HFFc6 (cell line): ENCODE measurements around the gene FBF1. TPM values are rescaled to one million over a fixed set of nuclear protein-coding genes. Genes with fewer than 3 reads are reported as not detected.
"Not testable (repeated sequence)": the region's sequence is repeated elsewhere in the genome, so short reads cannot be mapped to it uniquely, and the experiment has no call there.

Source experiments
- DNase-seq: peaks from one replicate; pipeline ENCODE4 v3.0.0-alpha.2; 2018
- H3K27ac Mint-ChIP-seq: 2 replicates; pipeline ENCODE4 v1.8.0; 2020; ENCODE audit warnings: mild to moderate bottlenecking, mixed read lengths
- H3K27me3 Mint-ChIP-seq: 2 replicates; pipeline ENCODE4 v1.8.0; 2021; ENCODE audit warnings: mild to moderate bottlenecking, moderate library complexity, mixed read lengths; ENCODE audit not compliant: insufficient read depth
- H3K36me3 Mint-ChIP-seq: 2 replicates; pipeline ENCODE4 v1.8.0; 2021; ENCODE audit warnings: low read depth, mixed read lengths
- H3K4me1 Mint-ChIP-seq: 2 replicates; pipeline ENCODE4 v1.8.0; 2020; ENCODE audit warnings: low read depth, mixed read lengths
- H3K4me3 Mint-ChIP-seq: 2 replicates; pipeline ENCODE4 v1.8.0; 2020; ENCODE audit warnings: mild to moderate bottlenecking, moderate library complexity, mixed read lengths
- H3K9me3 Mint-ChIP-seq: 2 replicates; pipeline ENCODE4 v1.8.0; 2020; ENCODE audit warnings: mild to moderate bottlenecking, mixed read lengths
- CTCF ChIP-seq: fragments of 200-600 bp; sonication (generic); IDR thresholded peaks from 2 replicates; pipeline ENCODE4 v1.5.0; 2021; ENCODE audit warnings: antibody characterized with exemption, mild to moderate bottlenecking
- total RNA-seq, 6 experiments: library from RNA; stranded (reverse); fragmentation: NEBNext Ultra II Directional; extraction: Animal tissue kit (Norgen Biotek cat#: 25700); gene quantifications; 2 replicates in 1 of 6; 3 replicates in 5 of 6; pipeline ENCODE4 v1.2.3, GENCODE V29; 2021

The FBF1 gene
- total RNA-seq, 6 experiments from 2014 or later: 5.6 to 10.1 (median 6.3) TPM

DNA sequence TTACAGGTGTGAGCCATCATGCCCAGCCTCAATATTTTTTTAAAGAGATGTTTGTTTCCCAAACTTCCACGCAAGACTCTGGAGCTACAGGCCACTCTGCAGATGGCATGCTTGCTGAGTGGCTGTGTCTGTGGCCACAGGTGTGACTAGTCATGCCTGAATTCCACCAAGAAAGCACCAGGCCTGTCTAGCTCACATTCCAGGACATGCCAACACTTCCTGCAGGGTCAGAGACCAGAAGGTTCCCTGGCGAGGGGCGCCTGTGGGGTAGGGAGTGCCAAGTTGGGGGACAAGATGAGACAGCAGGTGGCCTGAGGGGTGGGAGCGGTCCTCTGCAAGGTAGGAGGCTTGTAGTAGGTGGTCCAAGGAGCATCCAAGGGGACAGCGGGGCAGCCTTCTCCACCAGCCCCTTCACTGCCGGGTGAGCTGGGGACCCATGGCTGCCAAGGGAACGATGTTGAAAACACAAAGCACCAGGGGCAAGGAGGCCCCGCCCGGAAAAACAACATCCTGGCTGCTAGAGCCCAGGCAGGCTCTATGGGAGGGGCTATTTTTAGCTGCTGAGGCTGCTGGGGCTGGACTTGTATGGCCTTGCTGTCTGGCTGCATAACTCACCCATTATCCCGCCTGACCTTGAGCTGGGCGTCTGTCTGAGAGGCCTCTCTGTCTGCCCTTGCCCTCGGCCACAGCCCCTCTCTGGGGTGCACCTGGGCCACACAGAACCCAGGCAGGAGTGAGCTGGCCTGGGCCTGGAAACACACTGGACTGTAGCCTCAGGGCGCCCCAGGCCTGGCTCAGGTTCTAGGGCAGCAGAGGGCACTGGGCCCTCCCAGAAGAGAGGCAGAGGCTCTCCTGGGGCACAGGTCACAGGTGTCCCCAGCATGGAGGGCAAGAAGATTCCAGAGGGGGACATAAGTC is 68.1 kb downstream of the FBF1 start:
- TF ChIP-seq CTCF: no peak
- DNase-seq: peak; percentile 73
- H3K9me3 Mint-ChIP-seq: no peaks in the 10 kb centered on the region
- peaks cover 35% of the 10 kb centered on the region for H3K4me1 Mint-ChIP-seq
- H3K4me3 Mint-ChIP-seq: no peak overlapping the region
- peak overlapping the region; percentile 93 for H3K27ac Mint-ChIP-seq
- H3K27me3 Mint-ChIP-seq: no peaks in the 10 kb centered on the region; the same call in 1 of the 2 replicates
- no peaks in the 10 kb centered on the region for H3K36me3 Mint-ChIP-seq

DNA sequence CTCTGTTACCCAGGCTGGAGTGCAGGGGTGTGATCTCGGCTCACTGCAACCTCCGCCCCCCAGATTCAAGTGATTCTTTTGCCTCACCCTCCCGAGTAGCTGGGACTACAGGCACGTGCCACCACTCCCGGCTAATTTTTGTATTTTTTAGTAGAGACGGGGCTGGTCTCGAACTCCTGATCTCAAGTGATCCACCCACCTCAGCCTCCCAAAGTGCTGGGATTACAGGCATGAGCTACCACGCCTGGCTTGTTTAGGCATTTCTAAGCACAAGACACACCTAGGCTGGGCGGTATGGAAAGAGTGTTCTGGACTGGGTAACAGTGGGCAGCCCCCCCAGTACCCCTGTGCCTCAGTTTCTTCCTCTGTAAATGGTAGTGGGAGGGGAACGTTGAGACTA is 70.6 kb downstream of the FBF1 start:
- not testable (repeated sequence) for H3K27me3 Mint-ChIP-seq, H3K36me3 Mint-ChIP-seq, H3K4me3 Mint-ChIP-seq, DNase-seq, H3K9me3 Mint-ChIP-seq
- Mint-ChIP-seq H3K4me1 (peaks cover 21% of the 10 kb centered on the region), H3K27ac (peak overlapping the region; percentile 88; the same call in 1 of the 2 replicates)

GRCh38 chr17:75869282-75870141 is 71.3 kb downstream of the FBF1 start:
- Mint-ChIP-seq H3K27ac (peak overlapping the region; percentile 88), H3K4me3 (peak overlapping the region; percentile 59; the same call in 1 of the 2 replicates), H3K27me3 (no peaks in the 10 kb centered on the region; the same call in none of the 2 replicates), H3K9me3 (no peaks in the 10 kb centered on the region), H3K36me3 (no peaks in the 10 kb centered on the region), H3K4me1 (peaks cover 27% of the 10 kb centered on the region)
- peak; percentile 45 for DNase-seq
- TF ChIP-seq CTCF: no peak

- H3K9me3 Mint-ChIP-seq, DNase-seq, H3K27me3 Mint-ChIP-seq, H3K36me3 Mint-ChIP-seq: not testable (repeated sequence)
- H3K4me1 Mint-ChIP-seq: peaks cover 33% of the 10 kb centered on the region
- peak overlapping the region; percentile 59; the same call in 1 of the 2 replicates for H3K4me3 Mint-ChIP-seq
- peak overlapping the region; percentile 88 for H3K27ac Mint-ChIP-seq
Observed at GRCh38 chr17:75868730-75869281, 72.0 kb downstream of the FBF1 start.

- H3K27me3 Mint-ChIP-seq, H3K27ac Mint-ChIP-seq, H3K36me3 Mint-ChIP-seq, H3K4me3 Mint-ChIP-seq, DNase-seq, H3K9me3 Mint-ChIP-seq: not testable (repeated sequence)
- peaks cover 27% of the 10 kb centered on the region for H3K4me1 Mint-ChIP-seq
Observed at GRCh38 chr17:75865404-75866188, 75.2 kb downstream of the FBF1 start.

- H3K4me3 Mint-ChIP-seq, H3K9me3 Mint-ChIP-seq, H3K27ac Mint-ChIP-seq, H3K36me3 Mint-ChIP-seq, DNase-seq, H3K27me3 Mint-ChIP-seq: not testable (repeated sequence)
- H3K4me1 Mint-ChIP-seq: peaks cover 27% of the 10 kb centered on the region
Observed at GRCh38 chr17:75864887-75865286, 76.0 kb downstream of the FBF1 start.

DNA sequence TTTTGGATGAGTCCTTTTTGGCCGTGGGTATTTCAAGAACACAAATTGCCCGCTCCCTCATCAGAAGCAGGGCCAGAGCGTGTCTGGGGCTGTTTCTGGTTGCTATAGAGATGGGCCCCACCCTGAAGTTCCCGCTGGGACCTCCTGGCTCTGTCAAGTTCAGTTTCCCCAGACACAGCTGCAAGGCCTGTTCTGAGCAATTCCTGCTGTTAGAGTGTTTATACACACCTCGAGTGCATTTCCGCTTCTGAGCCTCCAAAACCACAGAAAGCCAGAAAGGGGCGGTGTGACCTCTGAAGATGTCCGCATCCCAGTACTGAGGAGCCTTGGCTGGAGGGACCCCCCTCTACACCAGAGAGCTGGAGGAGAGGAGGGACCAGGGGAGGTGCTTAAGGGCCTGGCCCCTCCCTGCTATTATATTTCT is 76.4 kb downstream of the FBF1 start:
- no peaks in the 10 kb centered on the region for H3K36me3 Mint-ChIP-seq
- no peak overlapping the region for H3K4me3 Mint-ChIP-seq
- H3K27me3 Mint-ChIP-seq: no peaks in the 10 kb centered on the region; the same call in none of the 2 replicates
- TF ChIP-seq CTCF: no peak
- H3K27ac Mint-ChIP-seq: peak overlapping the region; percentile 52
- H3K9me3 Mint-ChIP-seq: no peaks in the 10 kb centered on the region
- DNase-seq: peak; percentile 55
- peaks cover 23% of the 10 kb centered on the region for H3K4me1 Mint-ChIP-seq
